ENCODE results near the gene PPBP. TPM values are rescaled to one million over a fixed set of nuclear protein-coding genes. Genes with fewer than 3 reads are reported as not detected.

PPBP gene, protein sequence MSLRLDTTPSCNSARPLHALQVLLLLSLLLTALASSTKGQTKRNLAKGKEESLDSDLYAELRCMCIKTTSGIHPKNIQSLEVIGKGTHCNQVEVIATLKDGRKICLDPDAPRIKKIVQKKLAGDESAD
- total RNA-seq (2014; rRNA removed; shearing (Covaris generic)): not detected in 2 replicates

DNA sequence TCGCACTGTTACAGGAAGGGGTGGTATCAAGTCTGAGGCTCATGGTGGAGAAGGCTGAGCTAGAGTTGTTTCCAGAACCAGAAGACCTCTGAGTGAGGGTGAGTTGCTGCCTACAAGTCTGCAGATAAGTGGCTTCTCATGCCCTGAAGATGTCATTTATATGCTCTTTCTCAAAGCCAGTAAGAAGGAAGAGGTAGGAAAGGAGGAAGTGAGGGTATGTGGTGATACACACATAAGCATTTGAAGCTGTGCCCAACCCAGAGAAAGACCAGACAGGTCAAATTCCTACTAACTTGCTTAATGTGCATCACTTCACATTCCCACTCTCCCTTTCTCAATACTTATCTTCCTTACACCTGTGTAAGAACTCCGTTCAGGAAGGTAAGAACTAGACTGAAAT lies at the start of gene PPBP:
Gene PPBP, minus strand, starts transcription at position 130 of the 400 bp plus-strand sequence. Its CDS starts 87 bp downstream, at position 43.
- Histone ChIP-seq H3K4me1 (replicated peaks) (no peaks in the 10 kb centered on the region), H3K4me3 (no peak within 1 kb of the TSS), H3K9me3 (replicated peaks) (no peaks in the 10 kb centered on the region), H3K27me3 (replicated peaks) (no peaks in the 10 kb centered on the region; the same call in 1 of the 2 replicates), H3K27ac (no peak within 1 kb of the TSS), H3K36me3 (no peaks in the 10 kb centered on the region)
- DNase-seq (ENCODE audit: low read depth in 1 of 2, low spot score in 2 of 2): no peak

DNA sequence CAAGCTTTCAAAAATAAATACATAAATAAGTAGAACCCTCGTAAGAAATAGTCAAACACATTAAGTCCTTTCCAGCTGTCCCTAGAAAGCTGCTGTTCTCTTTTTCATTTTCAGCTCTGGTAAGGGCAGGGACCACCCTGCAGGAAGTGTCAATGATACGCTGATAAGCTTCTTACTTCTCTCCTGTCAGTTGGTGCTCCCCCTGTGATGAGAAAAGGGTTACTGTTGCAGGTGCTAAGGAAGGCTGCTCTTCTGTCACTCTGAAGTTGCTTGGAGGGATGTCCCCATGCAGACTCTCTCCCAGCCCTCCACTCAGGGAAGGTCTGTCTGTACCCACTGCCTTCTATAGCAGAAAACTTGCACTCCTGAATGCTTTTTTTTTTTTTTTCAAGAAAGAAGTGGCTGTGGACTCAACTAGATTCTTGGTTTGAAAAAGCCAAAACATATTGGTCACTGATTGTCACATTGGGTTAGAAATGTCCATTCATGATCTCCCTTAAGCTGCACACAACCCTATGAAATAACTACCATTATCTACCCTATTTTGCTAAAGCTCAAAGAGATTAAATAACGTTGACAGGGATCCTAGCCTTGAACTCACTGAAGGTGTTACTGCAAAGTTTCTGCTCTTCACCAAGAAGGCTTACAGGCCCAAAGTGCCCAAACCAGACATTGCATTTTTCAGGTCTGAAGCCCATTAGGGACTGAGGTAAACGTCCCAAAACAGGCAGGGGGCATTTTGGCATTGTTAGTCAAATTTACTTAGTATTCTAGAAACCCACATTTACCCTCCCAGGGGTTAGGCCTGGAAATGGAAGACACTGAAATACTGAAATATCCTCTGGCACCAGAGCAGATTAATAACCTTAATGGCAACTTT lies 49.3 kb upstream of the PPBP start:
- no peak overlapping the region for H3K27ac ChIP-seq
- DNase-seq (ENCODE audit: low read depth in 1 of 2, low spot score in 2 of 2): no peak
- H3K4me3 ChIP-seq: no peak overlapping the region
- no peaks in the 10 kb centered on the region for H3K36me3 ChIP-seq
- H3K9me3 ChIP-seq (replicated peaks): no peaks in the 10 kb centered on the region
- no peaks in the 10 kb centered on the region for H3K4me1 ChIP-seq (replicated peaks)
- no peaks in the 10 kb centered on the region for H3K27me3 ChIP-seq (replicated peaks)

DNA sequence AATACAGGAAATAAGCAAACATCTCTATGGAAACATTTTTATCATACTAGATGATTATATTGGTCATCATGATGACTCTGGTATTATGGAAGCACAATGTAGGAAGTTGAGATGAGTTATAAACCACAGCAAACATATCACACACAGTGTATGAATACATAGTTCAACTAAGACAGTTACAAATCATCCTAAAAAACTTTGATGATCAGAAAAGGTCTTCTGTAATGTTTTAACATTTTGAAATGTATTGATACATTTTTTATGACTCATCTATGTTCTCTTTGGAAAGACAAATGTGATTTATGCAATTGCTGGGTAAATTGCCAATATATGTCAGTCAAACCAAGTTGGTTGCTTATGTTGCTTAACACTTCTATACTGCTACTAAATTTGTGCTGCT lies 45.7 kb upstream of the PPBP start:
- H3K27me3 ChIP-seq (replicated peaks): no peaks in the 10 kb centered on the region
- DNase-seq (ENCODE audit: low read depth in 1 of 2, low spot score in 2 of 2): no peak
- no peaks in the 10 kb centered on the region for H3K9me3 ChIP-seq (replicated peaks)
- H3K4me3 ChIP-seq: no peak overlapping the region
- no peak overlapping the region for H3K27ac ChIP-seq
- no peaks in the 10 kb centered on the region for H3K36me3 ChIP-seq
- no peaks in the 10 kb centered on the region for H3K4me1 ChIP-seq (replicated peaks)

DNA sequence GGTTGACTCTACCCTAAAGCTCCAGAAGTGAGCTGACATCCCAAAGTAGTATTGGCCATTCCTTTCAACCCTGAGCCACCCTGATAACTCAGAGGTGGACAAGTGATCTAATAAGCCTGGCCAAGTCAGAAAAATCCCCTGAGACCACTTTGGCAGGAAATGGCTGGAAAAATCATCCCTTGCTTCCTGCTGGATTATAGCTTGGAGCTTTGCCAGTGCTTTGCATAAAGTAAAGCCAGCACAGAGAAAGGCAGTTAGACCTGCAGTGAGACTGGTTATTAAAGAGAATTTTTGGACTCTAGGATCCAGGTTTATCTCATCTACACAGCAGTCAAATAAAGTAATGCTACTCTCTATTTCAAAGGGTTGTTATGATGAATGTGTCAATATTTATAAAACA lies 44.1 kb upstream of the PPBP start:
- DNase-seq (ENCODE audit: low read depth in 1 of 2, low spot score in 2 of 2): no peak
- Histone ChIP-seq H3K4me1 (replicated peaks) (no peaks in the 10 kb centered on the region), H3K27ac (no peak overlapping the region), H3K9me3 (replicated peaks) (no peaks in the 10 kb centered on the region), H3K4me3 (no peak overlapping the region), H3K36me3 (no peaks in the 10 kb centered on the region), H3K27me3 (replicated peaks) (no peaks in the 10 kb centered on the region)

DNA sequence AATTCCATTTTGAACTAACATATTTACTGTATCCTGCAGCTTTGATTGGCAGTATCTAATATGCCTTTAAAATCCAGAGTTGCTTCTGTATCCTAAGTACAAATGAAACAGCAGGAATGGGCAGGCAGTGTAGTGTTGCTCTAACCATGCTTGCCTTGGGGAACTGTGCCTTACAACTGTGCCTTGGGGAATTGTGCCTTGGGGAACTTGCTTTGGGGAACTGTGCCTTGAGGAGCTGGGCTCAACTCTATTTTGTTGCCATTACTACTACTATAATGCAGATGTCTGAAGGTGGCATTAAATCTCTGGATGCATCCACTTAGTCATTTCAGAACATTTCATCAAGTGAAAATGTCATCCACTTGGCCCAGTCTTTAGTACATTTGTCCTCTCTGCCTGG lies 43.6 kb upstream of the PPBP start:
- Histone ChIP-seq H3K27me3 (replicated peaks) (no peaks in the 10 kb centered on the region), H3K4me1 (replicated peaks) (no peaks in the 10 kb centered on the region), H3K27ac (no peak overlapping the region), H3K36me3 (no peaks in the 10 kb centered on the region), H3K9me3 (replicated peaks) (no peaks in the 10 kb centered on the region), H3K4me3 (no peak overlapping the region)
- no peak for DNase-seq (ENCODE audit: low read depth in 1 of 2, low spot score in 2 of 2)

DNA sequence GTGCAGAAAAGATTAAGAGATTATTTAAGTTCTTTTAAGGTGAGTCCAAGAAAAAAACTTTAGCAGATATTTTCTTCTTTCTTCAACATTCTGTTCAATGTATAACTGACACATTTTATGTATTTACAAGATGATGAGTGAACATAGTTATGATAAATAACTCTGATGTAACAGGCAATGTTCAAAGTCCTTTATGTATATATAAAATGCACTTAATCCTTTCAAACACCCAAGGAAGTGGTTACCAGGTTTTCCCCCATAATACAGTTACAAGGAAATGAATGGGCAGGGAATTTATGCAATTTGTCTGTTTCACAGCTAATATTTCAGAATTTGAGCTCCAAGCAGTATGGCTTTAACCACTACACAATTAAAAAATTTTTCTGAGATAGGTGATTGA lies 42.3 kb upstream of the PPBP start:
- no peak for DNase-seq (ENCODE audit: low read depth in 1 of 2, low spot score in 2 of 2)
- Histone ChIP-seq H3K9me3 (replicated peaks) (no peaks in the 10 kb centered on the region), H3K27me3 (replicated peaks) (no peaks in the 10 kb centered on the region), H3K27ac (no peak overlapping the region), H3K36me3 (no peaks in the 10 kb centered on the region), H3K4me1 (replicated peaks) (no peaks in the 10 kb centered on the region), H3K4me3 (no peak overlapping the region)

DNA sequence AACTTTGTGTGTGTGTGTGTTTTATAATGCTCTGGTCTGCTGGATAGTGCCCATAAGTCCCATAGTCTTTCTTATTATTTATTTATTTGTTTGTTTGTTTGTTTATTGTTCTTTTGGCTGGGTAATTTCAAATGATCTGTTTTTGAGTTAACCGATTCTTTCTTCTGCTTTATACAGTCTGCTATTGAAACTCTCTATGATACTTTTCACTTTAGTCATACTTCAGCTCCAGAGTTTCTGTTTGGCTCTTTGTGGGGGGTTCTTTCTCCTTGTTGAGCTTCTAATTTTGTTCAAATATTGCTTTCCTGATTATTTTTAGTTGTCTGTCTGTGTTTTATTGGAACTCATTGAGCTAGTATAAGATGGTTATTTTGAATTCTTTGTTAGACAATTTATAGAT lies 40.5 kb upstream of the PPBP start:
- no peak for DNase-seq (ENCODE audit: low read depth in 1 of 2, low spot score in 2 of 2)
- Histone ChIP-seq H3K27me3 (replicated peaks) (no peaks in the 10 kb centered on the region), H3K9me3 (replicated peaks) (no peaks in the 10 kb centered on the region), H3K27ac (no peak overlapping the region), H3K4me3 (no peak overlapping the region), H3K4me1 (replicated peaks) (no peaks in the 10 kb centered on the region), H3K36me3 (no peaks in the 10 kb centered on the region)

DNA sequence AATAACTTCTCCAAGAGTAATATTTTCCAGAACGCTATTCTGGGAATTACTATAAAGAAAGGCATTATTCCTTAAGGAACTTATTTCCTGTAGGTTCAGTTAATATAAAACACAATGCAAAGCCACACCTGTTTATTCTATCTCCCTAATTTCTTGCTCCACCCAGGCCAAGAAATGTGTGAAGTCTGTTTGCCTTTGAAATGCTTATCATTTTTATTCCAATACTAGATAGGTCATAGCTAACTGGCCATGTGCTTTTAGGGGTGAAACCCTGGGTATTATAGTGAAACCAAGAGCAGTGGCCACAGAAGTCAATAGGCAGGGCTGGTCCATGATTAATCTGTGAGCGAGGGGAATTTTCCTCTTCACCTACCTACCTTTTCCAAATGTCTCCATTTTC lies 35.7 kb upstream of the PPBP start:
- Histone ChIP-seq H3K36me3 (no peaks in the 10 kb centered on the region), H3K4me3 (no peak overlapping the region), H3K27ac (no peak overlapping the region), H3K27me3 (replicated peaks) (no peaks in the 10 kb centered on the region), H3K9me3 (replicated peaks) (no peaks in the 10 kb centered on the region), H3K4me1 (replicated peaks) (no peaks in the 10 kb centered on the region)
- no peak for DNase-seq (ENCODE audit: low read depth in 1 of 2, low spot score in 2 of 2)

DNA sequence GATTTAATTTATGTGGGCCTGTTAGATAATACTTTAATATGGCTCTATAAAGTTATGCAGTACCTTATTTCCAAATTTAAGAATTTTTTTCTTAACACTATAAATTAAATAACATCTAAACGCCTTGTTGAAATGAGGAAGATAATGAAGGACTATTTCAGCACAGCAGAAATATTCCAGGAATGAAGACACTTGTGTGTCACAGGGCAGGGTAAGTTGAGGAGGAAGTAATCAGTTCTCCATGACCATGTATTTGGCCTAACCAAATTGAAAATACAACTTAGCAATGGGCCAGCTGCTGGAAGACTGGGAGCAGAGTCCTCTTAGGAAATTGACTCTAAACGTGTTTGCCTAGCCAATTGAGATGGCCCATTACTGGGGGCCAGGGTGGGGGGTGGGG lies 33.6 kb upstream of the PPBP start:
- Histone ChIP-seq H3K4me3 (no peak overlapping the region), H3K36me3 (no peaks in the 10 kb centered on the region), H3K27ac (no peak overlapping the region), H3K9me3 (replicated peaks) (no peaks in the 10 kb centered on the region), H3K4me1 (replicated peaks) (no peaks in the 10 kb centered on the region), H3K27me3 (replicated peaks) (no peaks in the 10 kb centered on the region)
- no peak for DNase-seq (ENCODE audit: low read depth in 1 of 2, low spot score in 2 of 2)

DNA sequence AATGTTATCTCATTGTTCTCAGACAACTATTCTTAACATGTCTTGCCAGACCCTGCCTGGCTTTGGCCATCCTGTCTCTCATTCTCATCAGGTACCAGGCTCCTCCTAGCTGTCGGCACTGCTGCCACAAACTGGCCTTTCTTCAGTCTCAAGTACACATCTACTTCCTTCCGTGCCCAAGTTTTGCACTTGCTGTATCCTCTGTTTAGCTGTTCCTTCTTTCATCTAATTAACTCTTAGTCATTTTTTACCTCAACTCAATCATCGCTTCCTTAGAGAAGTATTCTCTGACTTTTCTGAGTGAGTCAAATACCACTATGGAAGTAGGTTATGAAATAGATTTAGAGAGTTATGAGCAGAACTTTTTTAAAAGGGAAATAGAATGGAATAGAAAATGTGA lies 30.8 kb upstream of the PPBP start:
- no peaks in the 10 kb centered on the region for H3K36me3 ChIP-seq
- no peak for DNase-seq (ENCODE audit: low read depth in 1 of 2, low spot score in 2 of 2)
- H3K9me3 ChIP-seq (replicated peaks): no peaks in the 10 kb centered on the region
- H3K4me3 ChIP-seq: no peak overlapping the region
- no peaks in the 10 kb centered on the region for H3K27me3 ChIP-seq (replicated peaks)
- H3K4me1 ChIP-seq (replicated peaks): no peaks in the 10 kb centered on the region
- H3K27ac ChIP-seq: no peak overlapping the region

DNA sequence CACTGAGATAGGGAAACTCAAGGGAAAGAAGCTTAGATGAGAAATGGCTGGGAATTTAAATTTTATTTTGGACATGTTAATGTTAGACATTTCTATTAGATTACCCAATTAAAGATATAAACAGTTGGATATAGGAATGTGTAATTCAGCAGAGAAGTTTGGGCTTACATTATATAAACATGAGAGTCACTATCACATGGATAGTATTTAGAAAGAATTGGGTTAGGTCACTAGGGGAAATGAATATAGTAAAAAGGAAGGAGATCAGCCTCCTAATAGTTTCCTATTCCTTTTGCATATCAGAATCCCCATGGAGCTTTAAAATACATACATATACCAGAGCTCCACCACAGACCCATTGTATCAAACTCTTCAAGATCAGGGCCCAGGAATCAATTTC lies 30.1 kb upstream of the PPBP start:
- Histone ChIP-seq H3K27me3 (replicated peaks) (no peaks in the 10 kb centered on the region), H3K27ac (no peak overlapping the region), H3K4me1 (replicated peaks) (no peaks in the 10 kb centered on the region), H3K36me3 (no peaks in the 10 kb centered on the region), H3K4me3 (no peak overlapping the region), H3K9me3 (replicated peaks) (no peaks in the 10 kb centered on the region)
- DNase-seq (ENCODE audit: low read depth in 1 of 2, low spot score in 2 of 2): no peak

DNA sequence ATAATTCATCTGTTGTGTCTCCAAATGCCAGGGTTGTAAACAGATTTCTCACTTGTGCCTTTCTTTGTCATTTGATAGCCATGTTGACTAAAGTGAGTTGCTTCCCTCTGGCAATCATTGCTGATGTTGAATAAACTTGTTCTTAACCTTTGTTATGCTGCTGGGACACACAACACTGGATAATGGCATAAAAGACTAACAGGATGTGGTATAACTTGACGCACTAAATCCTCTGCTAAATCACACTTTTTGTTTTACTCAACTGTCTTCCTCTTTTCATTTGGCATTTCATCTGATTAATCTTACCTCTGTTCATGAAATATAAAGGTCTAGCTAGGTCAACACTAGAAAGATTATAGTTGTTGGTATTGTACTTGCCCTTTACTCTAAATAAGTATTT lies 28.1 kb upstream of the PPBP start:
- H3K9me3 ChIP-seq (replicated peaks): no peaks in the 10 kb centered on the region
- no peaks in the 10 kb centered on the region for H3K27me3 ChIP-seq (replicated peaks)
- H3K27ac ChIP-seq: no peak overlapping the region
- H3K4me3 ChIP-seq: no peak overlapping the region
- no peak for DNase-seq (ENCODE audit: low read depth in 1 of 2, low spot score in 2 of 2)
- H3K36me3 ChIP-seq: no peaks in the 10 kb centered on the region
- no peaks in the 10 kb centered on the region for H3K4me1 ChIP-seq (replicated peaks)

DNA sequence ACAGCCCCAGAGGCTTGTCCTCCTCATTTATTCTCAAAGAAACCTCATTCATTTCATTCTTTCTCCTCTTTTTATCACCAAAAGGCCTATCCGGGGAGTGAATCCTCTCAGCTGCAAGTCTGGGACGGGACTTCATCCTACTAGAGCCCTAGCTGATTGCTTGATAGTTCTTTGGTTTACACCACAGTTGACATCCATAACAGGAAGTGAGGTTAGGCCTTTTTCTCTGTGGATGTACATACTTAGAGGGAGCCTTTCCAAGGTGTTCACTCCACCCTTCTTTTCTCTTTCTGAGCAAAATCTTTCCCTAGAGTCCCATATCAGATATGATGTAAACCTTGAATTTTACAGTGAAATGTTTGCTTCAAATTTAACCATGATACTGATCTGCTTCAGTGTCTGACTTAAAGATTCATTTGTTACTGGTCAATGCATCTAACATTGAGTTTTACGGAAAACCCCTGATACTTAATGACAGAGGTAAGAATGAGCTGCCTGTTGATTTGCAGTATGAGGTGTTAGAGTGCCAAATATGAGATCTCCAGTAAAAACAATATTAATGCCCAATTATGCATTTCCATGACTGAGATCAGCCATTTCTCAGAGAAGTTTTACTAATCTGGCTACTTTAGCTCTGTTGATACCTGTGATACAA lies 27.3 kb upstream of the PPBP start:
- no peak for DNase-seq (ENCODE audit: low read depth in 1 of 2, low spot score in 2 of 2)
- Histone ChIP-seq H3K36me3 (no peaks in the 10 kb centered on the region), H3K9me3 (replicated peaks) (no peaks in the 10 kb centered on the region), H3K27me3 (replicated peaks) (no peaks in the 10 kb centered on the region), H3K4me1 (replicated peaks) (no peaks in the 10 kb centered on the region), H3K4me3 (no peak overlapping the region), H3K27ac (no peak overlapping the region)

DNA sequence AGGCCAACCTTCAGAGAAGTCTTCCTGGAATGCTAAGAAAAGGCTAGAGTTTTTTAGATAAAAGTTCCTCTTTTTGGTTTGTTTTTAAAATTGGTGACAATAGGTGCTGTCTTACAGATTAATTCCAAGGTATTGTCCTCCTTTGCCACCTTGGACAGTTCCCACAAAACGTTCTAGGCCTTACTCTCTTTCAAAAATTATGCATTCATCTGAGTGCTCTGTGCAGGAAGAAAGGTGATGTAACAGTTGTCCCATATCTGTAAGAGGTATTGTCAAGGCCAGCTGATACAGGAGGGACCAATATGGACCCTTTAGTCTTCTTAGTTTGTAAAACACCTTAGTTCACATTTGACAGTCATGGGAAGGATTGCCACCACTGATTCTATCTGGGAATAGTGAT lies 26.3 kb upstream of the PPBP start:
- H3K9me3 ChIP-seq (replicated peaks): no peaks in the 10 kb centered on the region
- H3K4me3 ChIP-seq: no peak overlapping the region
- H3K27ac ChIP-seq: no peak overlapping the region
- H3K36me3 ChIP-seq: no peaks in the 10 kb centered on the region
- H3K4me1 ChIP-seq (replicated peaks): no peaks in the 10 kb centered on the region
- no peaks in the 10 kb centered on the region for H3K27me3 ChIP-seq (replicated peaks)
- DNase-seq (ENCODE audit: low read depth in 1 of 2, low spot score in 2 of 2): no peak
